ENCODE data around the gene LIN7C.

DNA sequence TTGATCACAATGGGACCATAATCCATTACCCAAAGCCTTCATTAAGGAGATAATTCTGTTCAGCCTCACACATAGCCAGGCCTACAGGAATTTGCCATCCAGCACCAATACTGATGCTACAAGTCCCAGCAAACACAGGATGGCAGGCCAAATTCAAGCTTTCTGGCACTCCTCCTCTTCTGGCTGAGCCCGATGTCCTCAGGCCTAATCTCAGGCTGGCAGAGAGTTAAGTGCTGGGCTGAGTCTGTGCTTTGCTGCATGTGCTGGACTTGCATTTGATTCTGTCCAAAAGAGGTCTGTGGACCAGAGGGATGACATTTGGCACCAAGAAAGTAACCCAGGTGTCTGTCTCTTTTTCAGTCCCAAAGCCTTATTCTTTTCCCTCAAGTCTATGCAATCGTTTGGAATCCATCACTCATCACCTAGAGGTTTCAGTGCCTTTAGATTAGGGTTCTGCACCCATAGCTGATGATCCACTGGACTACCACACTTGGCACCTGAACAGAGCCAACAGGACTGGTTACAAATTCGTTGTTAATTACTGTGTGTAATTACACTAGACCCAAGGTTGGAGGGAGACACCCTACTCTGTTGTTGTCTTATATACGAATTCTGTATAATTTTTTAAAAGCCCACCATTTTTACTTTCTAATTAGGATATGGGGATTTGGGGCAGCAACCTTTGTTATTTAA lies 19.4 kb upstream of the LIN7C start:
- TF ChIP-seq, protein P1, sequence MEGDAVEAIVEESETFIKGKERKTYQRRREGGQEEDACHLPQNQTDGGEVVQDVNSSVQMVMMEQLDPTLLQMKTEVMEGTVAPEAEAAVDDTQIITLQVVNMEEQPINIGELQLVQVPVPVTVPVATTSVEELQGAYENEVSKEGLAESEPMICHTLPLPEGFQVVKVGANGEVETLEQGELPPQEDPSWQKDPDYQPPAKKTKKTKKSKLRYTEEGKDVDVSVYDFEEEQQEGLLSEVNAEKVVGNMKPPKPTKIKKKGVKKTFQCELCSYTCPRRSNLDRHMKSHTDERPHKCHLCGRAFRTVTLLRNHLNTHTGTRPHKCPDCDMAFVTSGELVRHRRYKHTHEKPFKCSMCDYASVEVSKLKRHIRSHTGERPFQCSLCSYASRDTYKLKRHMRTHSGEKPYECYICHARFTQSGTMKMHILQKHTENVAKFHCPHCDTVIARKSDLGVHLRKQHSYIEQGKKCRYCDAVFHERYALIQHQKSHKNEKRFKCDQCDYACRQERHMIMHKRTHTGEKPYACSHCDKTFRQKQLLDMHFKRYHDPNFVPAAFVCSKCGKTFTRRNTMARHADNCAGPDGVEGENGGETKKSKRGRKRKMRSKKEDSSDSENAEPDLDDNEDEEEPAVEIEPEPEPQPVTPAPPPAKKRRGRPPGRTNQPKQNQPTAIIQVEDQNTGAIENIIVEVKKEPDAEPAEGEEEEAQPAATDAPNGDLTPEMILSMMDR (IDR thresholded peaks at IDR 0.05), result no peak
- TF ChIP-seq POLR2A (IDR thresholded peaks at IDR 0.05), result no peak
